ENCODE measurements around the gene NHS.

The NHS gene

GRCh38 chrX:17595456-17596035 lies 220.5 kb downstream of the NHS start:
- no peak for FAIRE-seq

- FAIRE-seq: no peak
Observed at GRCh38 chrX:17596061-17596460, 221.1 kb downstream of the NHS start.

- no peak for FAIRE-seq
Observed at GRCh38 chrX:17596546-17597205, 221.7 kb downstream of the NHS start.

- FAIRE-seq: no peak
Observed at GRCh38 chrX:17597327-17597726, 222.3 kb downstream of the NHS start.

GRCh38 chrX:17597836-17598439 lies 222.9 kb downstream of the NHS start:
- FAIRE-seq: no peak

- no peak for FAIRE-seq
Observed at GRCh38 chrX:17601441-17602200, 226.6 kb downstream of the NHS start.

- FAIRE-seq: no peak
Observed at GRCh38 chrX:17602245-17602644, 227.2 kb downstream of the NHS start.

GRCh38 chrX:17603196-17603595 lies 228.2 kb downstream of the NHS start:
- no peak for FAIRE-seq

- no peak for FAIRE-seq
Observed at GRCh38 chrX:17605676-17606075, 230.7 kb downstream of the NHS start.

GRCh38 chrX:17606231-17606630 lies 231.2 kb downstream of the NHS start:
- no peak for FAIRE-seq

- no peak for FAIRE-seq
Observed at GRCh38 chrX:17608888-17609287, 233.9 kb downstream of the NHS start.

GRCh38 chrX:17610788-17611187 lies 235.8 kb downstream of the NHS start:
- no peak for FAIRE-seq

- no peak for FAIRE-seq
Observed at GRCh38 chrX:17613979-17614588, 239.1 kb downstream of the NHS start.

GRCh38 chrX:17616936-17617335 lies 241.9 kb downstream of the NHS start:
- FAIRE-seq: no peak

- no peak for FAIRE-seq
Observed at GRCh38 chrX:17617806-17618205, 242.8 kb downstream of the NHS start.

GRCh38 chrX:17621566-17622270 lies 246.7 kb downstream of the NHS start:
- no peak for FAIRE-seq

GRCh38 chrX:17622331-17622730 lies 247.3 kb downstream of the NHS start:
- no peak for FAIRE-seq

GRCh38 chrX:17623750-17624149 lies 248.8 kb downstream of the NHS start:
- FAIRE-seq: no peak

- no peak for FAIRE-seq
Observed at GRCh38 chrX:17627026-17627425, 252.0 kb downstream of the NHS start.

GRCh38 chrX:17628976-17629375 lies 254.0 kb downstream of the NHS start:
- no peak for FAIRE-seq

GRCh38 chrX:17629519-17629918 lies 254.5 kb downstream of the NHS start:
- FAIRE-seq: no peak

- FAIRE-seq: no peak
Observed at GRCh38 chrX:17631647-17632046, 256.6 kb downstream of the NHS start.

- FAIRE-seq: no peak
Observed at GRCh38 chrX:17632942-17633341, 257.9 kb downstream of the NHS start.
